Measurements from ENCODE around the gene DCTN5. TPM values are rescaled to one million over a fixed set of nuclear protein-coding genes. Genes with fewer than 3 reads are reported as not detected.

The DCTN5 gene
- total RNA-seq, 2 donors from 2014 or later, result 38.8 to 63.6 TPM

- TF ChIP-seq POLR2A (IDR thresholded peaks at IDR 0.05), result no peak
- TF ChIP-seq CTCF (IDR thresholded peaks at IDR 0.05), result no peak
- TF ChIP-seq POLR2AphosphoS5 (IDR thresholded peaks at IDR 0.05), result no peak
- WGBS, result 88% methylated on average over 11 of the region's 11 CpGs
- Histone ChIP-seq H3K27me3 (replicated peaks; ENCODE audit: insufficient read depth) (no peaks in the 10 kb centered on the region), H3K4me1 (replicated peaks) (no peaks in the 10 kb centered on the region), H3K36me3 (no peaks in the 10 kb centered on the region), H3K4me3 (no peak overlapping the region), H3K9me3 (no peaks in the 10 kb centered on the region), H3K27ac (no peak overlapping the region)
- intact Hi-C loops (cut with DNase I), result no loop called here
- DNase-seq (ENCODE audit: low spot score), result no peak
Measured at GRCh38 chr16:23695756-23696155, 54.5 kb downstream of the DCTN5 start.

GRCh38 chr16:23699100-23699499 is 57.8 kb downstream of the DCTN5 start:
- Histone ChIP-seq H3K27ac (no peak overlapping the region), H3K9me3 (no peaks in the 10 kb centered on the region), H3K4me1 (replicated peaks) (no peaks in the 10 kb centered on the region), H3K4me3 (no peak overlapping the region), H3K27me3 (replicated peaks; ENCODE audit: insufficient read depth) (no peaks in the 10 kb centered on the region), H3K36me3 (no peaks in the 10 kb centered on the region)
- DNase-seq (ENCODE audit: low spot score), result no peak
- 65% methylated on average over 4 of the region's 4 CpGs for WGBS
- intact Hi-C loops (cut with DNase I), result no loop called here
- TF ChIP-seq CTCF (IDR thresholded peaks at IDR 0.05) (no peak), POLR2A (IDR thresholded peaks at IDR 0.05) (no peak), POLR2AphosphoS5 (IDR thresholded peaks at IDR 0.05) (no peak)

- Histone ChIP-seq H3K9me3 (no peaks in the 10 kb centered on the region), H3K36me3 (no peaks in the 10 kb centered on the region), H3K4me3 (no peak overlapping the region), H3K27me3 (replicated peaks; ENCODE audit: insufficient read depth) (no peaks in the 10 kb centered on the region), H3K4me1 (replicated peaks) (no peaks in the 10 kb centered on the region), H3K27ac (no peak overlapping the region)
- intact Hi-C loops (cut with DNase I), result no loop called here
- DNase-seq (ENCODE audit: low spot score), result no peak
- 87% methylated on average over 2 of the region's 2 CpGs for WGBS
- TF ChIP-seq POLR2A (IDR thresholded peaks at IDR 0.05) (no peak), CTCF (IDR thresholded peaks at IDR 0.05) (no peak), POLR2AphosphoS5 (IDR thresholded peaks at IDR 0.05) (no peak)
Measured at GRCh38 chr16:23700093-23700492, 58.8 kb downstream of the DCTN5 start.

GRCh38 chr16:23700509-23700908 is 59.2 kb downstream of the DCTN5 start:
- H3K9me3 ChIP-seq, result no peaks in the 10 kb centered on the region
- no peaks in the 10 kb centered on the region for H3K27me3 ChIP-seq (replicated peaks; ENCODE audit: insufficient read depth)
- no peaks in the 10 kb centered on the region for H3K4me1 ChIP-seq (replicated peaks)
- no peak overlapping the region for H3K4me3 ChIP-seq
- WGBS, result 16% methylated on average over 8 of the region's 8 CpGs
- H3K27ac ChIP-seq, result no peak overlapping the region
- intact Hi-C loops (cut with DNase I), result no loop called here
- no peaks in the 10 kb centered on the region for H3K36me3 ChIP-seq
- no peak for DNase-seq (ENCODE audit: low spot score)
- no peak for TF ChIP-seq POLR2A (IDR thresholded peaks at IDR 0.05)
- TF ChIP-seq CTCF (IDR thresholded peaks at IDR 0.05), result no peak
- no peak for TF ChIP-seq POLR2AphosphoS5 (IDR thresholded peaks at IDR 0.05)

GRCh38 chr16:23701045-23701444 is 59.8 kb downstream of the DCTN5 start:
- H3K9me3 ChIP-seq, result no peaks in the 10 kb centered on the region
- H3K36me3 ChIP-seq, result no peaks in the 10 kb centered on the region
- no peaks in the 10 kb centered on the region for H3K4me1 ChIP-seq (replicated peaks)
- TF ChIP-seq POLR2AphosphoS5 (IDR thresholded peaks at IDR 0.05), result no peak
- no peak for TF ChIP-seq POLR2A (IDR thresholded peaks at IDR 0.05)
- TF ChIP-seq CTCF (IDR thresholded peaks at IDR 0.05), result no peak
- H3K4me3 ChIP-seq, result no peak overlapping the region
- WGBS, result 67% methylated on average over 8 of the region's 8 CpGs
- no peak for DNase-seq (ENCODE audit: low spot score)
- intact Hi-C loops (cut with DNase I), result no loop called here
- H3K27ac ChIP-seq, result no peak overlapping the region
- no peaks in the 10 kb centered on the region for H3K27me3 ChIP-seq (replicated peaks; ENCODE audit: insufficient read depth)
